ENCODE results near the gene TMBIM1.
"Not testable (repeated sequence)": the region's sequence is repeated elsewhere in the genome, so short reads cannot be mapped to it uniquely, and the experiment has no call there.

Gene TMBIM1

DNA sequence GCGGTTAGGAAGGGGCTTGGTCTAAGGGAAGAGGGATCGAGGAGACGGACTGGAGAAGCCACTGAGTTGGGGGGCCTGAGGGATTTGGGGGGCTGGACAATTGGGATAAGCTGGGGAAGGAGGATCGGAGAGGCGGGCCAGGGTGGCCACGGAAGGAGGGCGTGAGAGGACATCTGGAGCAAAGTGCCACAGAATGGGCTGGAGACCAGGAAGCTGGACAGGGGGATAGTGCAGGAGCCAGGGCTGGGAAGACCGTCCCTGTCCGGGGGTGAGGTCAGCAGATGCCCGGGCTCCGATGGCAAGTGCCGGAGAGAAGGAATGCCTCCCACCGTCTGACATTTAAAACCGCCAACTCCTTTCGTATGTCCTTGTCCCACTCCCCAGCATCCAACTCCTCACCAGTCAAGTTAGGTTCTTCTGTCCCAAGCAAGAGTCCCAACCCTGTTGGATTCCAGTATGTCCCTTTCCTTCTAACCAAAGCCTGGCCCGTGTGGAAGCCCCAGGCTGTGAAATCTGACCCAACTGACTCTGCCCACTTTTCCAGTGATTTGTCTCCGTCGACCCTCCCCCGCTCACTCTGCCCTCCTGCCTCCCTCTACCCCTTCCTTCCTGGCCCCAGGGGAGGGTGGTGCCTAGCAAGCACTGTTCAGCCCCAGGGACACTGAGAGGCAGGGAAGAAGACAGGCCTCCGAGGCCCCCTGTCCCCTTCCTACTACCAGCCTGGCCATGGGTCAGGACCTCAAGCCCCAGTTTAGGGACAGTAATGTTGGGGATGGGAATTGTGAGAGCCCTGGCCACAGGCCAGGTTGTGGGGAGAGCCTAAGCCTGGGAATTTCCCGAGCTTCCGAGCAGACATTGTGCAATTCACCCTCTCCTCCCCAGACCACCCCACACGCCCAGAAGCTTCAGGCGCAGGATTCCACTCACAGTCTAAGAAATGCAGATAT lies 31.5 kb upstream of the TMBIM1 start:
- H3K36me3 Mint-ChIP-seq: no peaks in the 10 kb centered on the region
- peaks cover 57% of the 10 kb centered on the region for H3K4me1 Mint-ChIP-seq
- peak overlapping the region; percentile 58 for H3K27ac Mint-ChIP-seq
- no peaks in the 10 kb centered on the region for H3K9me3 Mint-ChIP-seq
- peaks cover 8% of the 10 kb centered on the region for H3K27me3 Mint-ChIP-seq
- H3K4me3 Mint-ChIP-seq: peak overlapping the region; percentile 90
- ATAC-seq: no peak

DNA sequence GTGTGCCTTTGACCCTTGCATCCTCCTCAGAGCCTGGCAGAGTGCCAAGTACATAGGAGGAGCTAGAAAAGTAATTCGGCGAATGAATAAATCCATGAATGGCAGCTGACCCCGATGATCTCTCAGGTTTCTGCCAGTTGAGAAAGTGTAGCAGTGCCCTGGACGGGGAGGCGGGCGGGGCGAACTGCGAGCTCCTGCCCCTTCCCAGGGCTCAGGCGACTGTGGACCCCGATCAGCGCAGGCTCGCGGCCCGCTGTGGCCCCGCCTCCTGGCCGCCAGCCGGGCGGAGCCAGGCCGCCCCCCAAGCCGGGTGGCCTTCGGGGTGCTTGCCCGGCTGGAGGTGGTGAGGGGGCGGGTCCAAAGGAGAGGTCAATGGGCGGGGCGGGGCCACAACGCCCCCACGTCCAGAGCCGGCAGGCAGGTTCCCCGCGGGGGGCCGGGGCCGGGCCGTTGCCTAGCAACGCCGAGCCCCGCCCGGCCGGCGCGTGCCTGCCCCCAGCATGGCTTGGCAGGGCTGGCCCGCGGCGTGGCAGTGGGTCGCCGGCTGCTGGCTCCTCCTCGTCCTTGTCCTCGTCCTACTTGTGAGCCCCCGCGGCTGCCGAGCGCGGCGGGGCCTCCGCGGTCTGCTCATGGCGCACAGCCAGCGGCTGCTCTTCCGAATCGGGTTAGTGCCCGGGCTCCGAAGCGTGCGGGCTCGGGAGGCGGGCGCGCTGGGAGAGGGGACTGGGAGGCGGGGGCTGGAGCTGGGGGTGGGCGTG lies 30.6 kb upstream of the TMBIM1 start:
- peaks cover 48% of the 10 kb centered on the region for H3K4me1 Mint-ChIP-seq
- no peaks in the 10 kb centered on the region for H3K36me3 Mint-ChIP-seq
- H3K27ac Mint-ChIP-seq: peak overlapping the region; percentile 58
- H3K9me3 Mint-ChIP-seq: no peaks in the 10 kb centered on the region
- ATAC-seq: peak; percentile 83
- H3K27me3 Mint-ChIP-seq: peaks cover 8% of the 10 kb centered on the region
- peak overlapping the region; percentile 90 for H3K4me3 Mint-ChIP-seq

DNA sequence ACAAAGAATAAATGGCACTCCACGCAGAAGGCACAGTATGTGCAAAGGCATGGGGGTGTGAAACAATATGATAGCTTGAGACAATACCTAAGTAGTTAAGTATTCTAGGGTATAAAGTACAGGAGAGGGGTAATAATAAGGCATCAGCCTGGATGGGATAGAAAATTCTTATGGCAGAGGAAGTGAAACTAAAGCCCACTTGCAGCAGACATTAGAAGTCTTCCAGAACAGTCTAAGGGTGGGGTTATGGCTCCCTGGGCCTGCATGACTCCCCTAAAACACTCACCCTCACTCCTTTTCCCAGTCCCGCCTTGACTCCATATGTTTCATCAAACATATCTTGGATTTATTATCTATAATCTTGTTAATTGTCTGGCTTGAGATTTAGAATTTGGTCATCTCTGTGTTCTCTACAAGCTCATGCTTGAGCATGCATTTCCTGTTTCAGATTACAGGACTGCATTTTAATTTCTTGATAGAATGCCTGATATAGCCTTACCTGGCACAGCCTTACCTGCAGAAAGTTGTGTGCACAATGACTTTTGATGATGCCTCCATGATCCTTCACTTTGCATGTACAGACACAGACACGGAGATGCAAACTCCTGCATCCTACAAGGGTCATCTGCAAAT lies 28.5 kb upstream of the TMBIM1 start:
- no peaks in the 10 kb centered on the region for H3K36me3 Mint-ChIP-seq
- peaks cover 46% of the 10 kb centered on the region for H3K4me1 Mint-ChIP-seq
- peak overlapping the region; percentile 21 for H3K27ac Mint-ChIP-seq
- ATAC-seq: no peak
- no peak overlapping the region for H3K4me3 Mint-ChIP-seq
- H3K9me3 Mint-ChIP-seq: no peaks in the 10 kb centered on the region
- H3K27me3 Mint-ChIP-seq: peaks cover 8% of the 10 kb centered on the region

DNA sequence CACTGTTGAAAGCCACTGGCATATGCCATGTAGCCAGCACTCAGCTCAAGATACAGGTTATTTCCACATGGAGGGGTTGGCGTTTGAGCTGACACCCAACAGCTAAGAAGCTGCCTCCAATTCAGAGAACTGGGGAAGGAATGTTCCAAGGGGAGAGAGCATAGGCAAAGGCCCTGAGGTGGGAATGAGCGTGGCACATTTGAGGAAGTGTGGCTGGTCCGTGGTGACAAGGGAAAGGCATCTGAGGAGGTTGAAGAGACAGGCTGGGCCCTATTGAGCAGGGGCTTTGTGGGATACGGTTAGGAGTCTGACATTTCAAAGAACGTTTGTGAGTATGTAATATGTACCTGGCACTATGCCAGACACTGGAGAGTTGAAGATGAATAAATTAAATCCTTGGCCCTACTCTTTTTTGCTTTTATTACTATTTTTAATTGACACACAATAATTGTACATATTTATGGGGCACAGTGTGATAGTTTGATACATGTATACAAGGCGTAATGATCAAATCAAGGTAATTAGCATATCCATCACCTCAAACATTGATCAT lies 27.6 kb upstream of the TMBIM1 start:
- Mint-ChIP-seq H3K9me3 (no peaks in the 10 kb centered on the region), H3K36me3 (no peaks in the 10 kb centered on the region), H3K27ac (peak overlapping the region; percentile 23), H3K27me3 (peaks cover 8% of the 10 kb centered on the region), H3K4me3 (no peak overlapping the region), H3K4me1 (peaks cover 46% of the 10 kb centered on the region)
- no peak for ATAC-seq

DNA sequence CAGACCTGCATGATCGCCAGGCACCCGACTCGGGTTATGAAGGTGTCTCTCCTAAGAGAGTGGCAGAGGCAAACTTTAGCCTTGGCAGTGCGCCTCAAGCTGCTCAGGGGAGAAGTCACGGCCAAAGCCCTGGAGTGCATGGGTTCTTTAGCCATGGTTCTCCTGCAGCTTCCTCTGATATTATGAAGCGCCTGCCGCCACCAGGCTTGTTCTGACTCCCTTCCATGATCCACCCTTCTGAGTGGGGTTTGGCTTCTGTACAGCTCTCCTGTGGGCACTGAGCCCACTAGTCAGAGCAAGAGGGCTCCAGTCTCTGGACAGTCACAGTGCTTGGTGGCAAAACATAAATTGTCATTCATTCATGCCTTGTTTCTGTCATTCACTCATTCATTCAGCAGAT lies 25.9 kb upstream of the TMBIM1 start:
- H3K27ac Mint-ChIP-seq: no peak overlapping the region
- no peaks in the 10 kb centered on the region for H3K36me3 Mint-ChIP-seq
- no peaks in the 10 kb centered on the region for H3K27me3 Mint-ChIP-seq
- ATAC-seq: no peak
- H3K9me3 Mint-ChIP-seq: no peaks in the 10 kb centered on the region
- peaks cover 35% of the 10 kb centered on the region for H3K4me1 Mint-ChIP-seq
- H3K4me3 Mint-ChIP-seq: no peak overlapping the region

DNA sequence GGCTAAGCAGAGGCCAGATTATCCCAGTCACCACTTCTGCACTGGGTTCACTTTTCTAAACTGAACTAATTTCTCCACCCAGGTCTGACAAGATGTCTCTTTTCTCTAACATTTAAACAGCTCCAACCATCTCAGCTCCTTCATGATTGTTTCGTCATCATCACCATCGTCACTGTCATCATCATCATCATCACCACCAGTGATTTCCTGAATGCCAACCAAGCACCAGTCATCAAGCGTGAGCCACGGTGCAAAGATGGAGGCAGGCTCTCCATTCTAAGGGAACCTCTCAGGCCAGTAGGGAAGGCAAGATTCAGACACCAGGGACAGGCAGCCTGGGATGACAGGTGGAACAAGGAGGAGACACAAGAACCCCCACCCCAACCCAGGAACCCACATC lies 25.5 kb upstream of the TMBIM1 start:
- H3K27ac Mint-ChIP-seq: no peak overlapping the region
- H3K4me1 Mint-ChIP-seq: peaks cover 34% of the 10 kb centered on the region
- no peaks in the 10 kb centered on the region for H3K27me3 Mint-ChIP-seq
- H3K4me3 Mint-ChIP-seq: no peak overlapping the region
- no peak for ATAC-seq
- H3K9me3 Mint-ChIP-seq: no peaks in the 10 kb centered on the region
- H3K36me3 Mint-ChIP-seq: no peaks in the 10 kb centered on the region

DNA sequence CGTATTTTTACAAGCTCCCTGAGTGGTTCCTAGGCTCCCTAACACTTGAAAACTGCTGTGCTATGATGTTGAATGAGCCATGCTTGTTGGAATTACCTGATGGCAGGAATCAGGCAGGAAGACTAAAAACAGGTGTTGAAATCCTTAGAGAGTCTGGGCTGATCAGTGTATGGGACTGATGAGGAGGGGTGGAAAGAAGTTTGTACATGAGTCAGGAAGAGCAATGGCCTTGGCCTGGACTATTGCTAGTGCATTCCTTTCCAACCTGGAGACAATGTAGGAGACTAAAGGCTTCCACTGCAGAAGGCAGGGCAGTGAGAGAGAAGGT lies 25.0 kb upstream of the TMBIM1 start:
- Mint-ChIP-seq H3K36me3 (no peaks in the 10 kb centered on the region), H3K4me3 (no peak overlapping the region), H3K9me3 (no peaks in the 10 kb centered on the region), H3K27ac (no peak overlapping the region), H3K4me1 (peaks cover 28% of the 10 kb centered on the region), H3K27me3 (no peaks in the 10 kb centered on the region)
- no peak for ATAC-seq

DNA sequence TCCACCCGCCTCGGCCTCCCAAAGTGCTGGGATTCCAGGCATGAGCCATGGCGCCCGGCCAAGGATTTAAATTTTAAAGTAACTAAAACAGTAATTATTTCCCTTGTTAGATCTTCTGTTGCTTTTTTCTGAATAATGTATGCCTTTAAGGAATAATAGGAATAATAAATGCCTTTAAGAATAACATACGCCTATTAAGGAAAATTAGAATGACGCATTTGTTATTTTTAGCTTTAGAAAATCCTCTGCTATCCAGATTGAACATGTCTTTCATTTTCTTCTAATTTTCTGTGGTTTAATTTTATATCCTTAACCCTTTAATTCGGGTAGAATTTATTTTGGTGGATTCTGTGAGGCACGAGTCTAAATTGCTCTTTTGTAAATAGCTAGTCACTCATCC lies 23.1 kb upstream of the TMBIM1 start:
- H3K4me1 Mint-ChIP-seq: peaks cover 13% of the 10 kb centered on the region
- no peak overlapping the region for H3K4me3 Mint-ChIP-seq
- no peaks in the 10 kb centered on the region for H3K36me3 Mint-ChIP-seq
- no peaks in the 10 kb centered on the region for H3K9me3 Mint-ChIP-seq
- ATAC-seq: no peak
- no peaks in the 10 kb centered on the region for H3K27me3 Mint-ChIP-seq
- H3K27ac Mint-ChIP-seq: no peak overlapping the region

DNA sequence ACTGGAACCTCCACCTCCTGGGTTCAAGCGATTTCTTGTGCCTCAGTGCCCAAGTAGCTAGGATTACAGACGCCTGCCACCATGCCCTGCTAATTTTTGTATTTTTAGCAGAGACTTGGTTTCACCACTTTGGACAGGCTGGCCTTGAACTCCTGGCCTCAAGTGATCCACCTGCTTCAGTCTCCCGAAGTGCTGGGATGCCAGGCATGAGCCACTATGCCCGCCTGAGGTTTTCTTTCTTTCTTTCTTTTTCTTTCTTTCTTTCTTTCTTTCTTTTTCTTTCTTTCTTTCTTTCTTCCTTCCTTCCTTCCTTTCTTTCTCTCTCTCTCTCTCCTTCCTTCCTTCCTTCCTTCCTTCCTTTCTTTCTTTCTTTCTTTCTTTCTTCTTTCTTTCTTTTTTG lies 22.5 kb upstream of the TMBIM1 start:
- H3K4me3 Mint-ChIP-seq, H3K4me1 Mint-ChIP-seq, H3K9me3 Mint-ChIP-seq, H3K27me3 Mint-ChIP-seq, ATAC-seq, H3K36me3 Mint-ChIP-seq, H3K27ac Mint-ChIP-seq: not testable (repeated sequence)

DNA sequence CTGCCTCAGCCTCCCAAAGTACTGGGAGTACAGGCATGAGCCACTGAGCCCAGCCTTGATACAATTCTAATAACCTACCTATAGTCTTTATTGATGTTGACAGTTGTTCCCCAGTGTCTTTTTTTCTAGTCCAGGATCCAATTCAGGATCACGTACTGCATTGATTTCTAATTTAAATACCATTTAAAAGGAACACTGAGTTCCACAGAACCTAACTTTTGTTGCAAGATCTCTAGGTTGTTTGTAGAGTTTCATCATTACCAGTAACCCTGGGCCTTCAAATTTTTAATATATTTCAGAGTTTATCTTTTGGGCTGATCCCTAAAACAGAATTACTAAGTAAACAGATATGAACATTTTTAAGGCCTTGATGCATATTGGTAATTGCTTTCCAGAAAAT lies 21.1 kb upstream of the TMBIM1 start:
- H3K27ac Mint-ChIP-seq: no peak overlapping the region
- peaks cover 4% of the 10 kb centered on the region for H3K4me1 Mint-ChIP-seq
- no peaks in the 10 kb centered on the region for H3K27me3 Mint-ChIP-seq
- no peaks in the 10 kb centered on the region for H3K36me3 Mint-ChIP-seq
- no peak for ATAC-seq
- H3K4me3 Mint-ChIP-seq: no peak overlapping the region
- no peaks in the 10 kb centered on the region for H3K9me3 Mint-ChIP-seq

DNA sequence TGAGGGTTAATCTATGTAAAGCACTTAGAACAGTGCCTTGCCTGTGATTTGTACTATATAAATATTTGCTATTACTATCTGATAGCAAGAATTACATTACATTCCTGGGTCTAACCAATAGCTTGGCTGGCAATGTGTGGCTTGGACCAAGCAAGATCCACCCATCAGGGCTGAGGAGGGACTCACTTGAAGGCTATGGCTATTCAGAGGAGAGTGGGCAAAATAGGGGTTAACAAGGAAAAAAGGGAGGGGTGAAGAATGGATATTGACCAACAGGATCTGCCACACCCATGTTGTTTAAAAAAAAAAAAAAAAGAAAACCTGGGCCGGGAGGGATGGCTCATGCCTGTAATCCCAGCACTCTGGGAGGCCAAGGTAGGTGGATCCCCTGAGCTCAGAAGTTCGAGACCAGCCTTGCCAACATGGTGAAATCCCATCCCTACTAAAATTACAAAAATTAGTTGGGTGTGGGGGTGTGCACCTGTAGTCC lies 20.0 kb upstream of the TMBIM1 start:
- H3K9me3 Mint-ChIP-seq: no peaks in the 10 kb centered on the region
- no peaks in the 10 kb centered on the region for H3K36me3 Mint-ChIP-seq
- H3K27me3 Mint-ChIP-seq: no peaks in the 10 kb centered on the region
- ATAC-seq: no peak
- peaks cover 4% of the 10 kb centered on the region for H3K4me1 Mint-ChIP-seq
- H3K4me3 Mint-ChIP-seq: no peak overlapping the region
- H3K27ac Mint-ChIP-seq: no peak overlapping the region

DNA sequence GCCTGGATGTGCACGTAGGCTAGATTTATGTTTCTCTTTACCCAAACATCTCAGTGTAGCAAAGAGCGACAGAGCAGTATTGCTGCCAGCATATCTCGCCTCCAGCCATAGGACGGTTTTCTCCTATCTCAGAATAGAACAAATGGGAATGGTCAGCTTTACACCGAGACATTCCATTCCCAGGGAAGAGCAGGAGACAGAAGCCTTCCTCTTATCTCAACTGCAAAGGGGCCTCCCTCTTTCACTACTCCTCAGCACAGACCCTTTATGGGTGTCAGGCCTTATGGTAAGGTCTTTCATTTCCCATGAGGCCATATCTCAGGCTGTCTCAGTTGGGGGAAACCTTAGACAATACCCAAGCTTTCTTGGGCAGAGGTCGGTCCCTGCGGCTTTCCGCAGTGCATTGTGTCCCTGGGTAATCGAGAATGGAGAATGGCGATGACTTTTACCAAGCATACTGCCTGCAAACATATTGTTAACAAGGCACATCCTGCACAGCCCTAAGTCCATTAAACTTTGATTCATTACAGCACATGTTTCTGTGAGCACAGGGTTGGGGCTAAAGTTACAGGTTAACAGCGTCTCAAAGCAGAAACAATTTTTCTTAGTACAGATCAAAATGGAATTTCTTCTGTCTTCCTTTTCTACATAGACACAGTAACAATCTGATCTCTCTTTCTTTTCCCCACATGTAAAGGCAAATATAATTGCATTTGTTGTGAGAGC lies 19.4 kb upstream of the TMBIM1 start:
- ATAC-seq, H3K4me1 Mint-ChIP-seq, H3K36me3 Mint-ChIP-seq, H3K27ac Mint-ChIP-seq, H3K27me3 Mint-ChIP-seq, H3K4me3 Mint-ChIP-seq, H3K9me3 Mint-ChIP-seq: not testable (repeated sequence)

DNA sequence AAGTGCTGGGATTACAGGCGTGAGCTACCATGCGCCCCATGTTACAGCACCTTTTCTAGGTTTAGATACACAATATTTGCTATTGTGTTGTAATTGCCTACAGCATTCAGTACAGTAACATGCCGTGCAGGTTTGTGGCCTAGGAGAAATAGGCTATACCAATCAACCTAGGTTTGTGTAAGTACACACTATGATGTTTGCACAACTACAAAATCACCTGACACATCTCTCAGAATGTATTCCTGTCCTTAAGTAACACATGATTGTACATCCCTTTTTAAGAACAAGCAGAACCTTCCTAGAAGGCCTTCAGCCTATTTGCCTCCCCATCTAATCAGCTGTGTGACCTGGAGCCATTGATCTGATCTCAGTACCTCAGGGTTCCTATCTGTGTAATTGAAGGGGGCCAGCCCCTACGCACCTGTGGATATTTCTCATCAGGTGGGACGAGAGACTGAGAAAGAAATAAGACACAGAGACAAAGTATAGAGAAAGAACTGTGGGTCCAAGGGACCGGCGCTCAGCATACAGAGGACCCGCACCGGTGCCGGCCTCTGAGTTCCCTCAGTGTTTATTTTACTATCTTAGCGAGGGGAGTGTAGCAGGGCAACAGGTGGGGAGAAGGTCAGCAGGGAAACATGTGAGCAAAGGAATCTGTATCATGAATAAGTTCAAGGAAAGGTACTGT lies 18.7 kb upstream of the TMBIM1 start:
- H3K9me3 Mint-ChIP-seq: no peaks in the 10 kb centered on the region
- H3K27me3 Mint-ChIP-seq: no peaks in the 10 kb centered on the region
- no peak overlapping the region for H3K27ac Mint-ChIP-seq
- H3K4me3 Mint-ChIP-seq: no peak overlapping the region
- no peak for ATAC-seq
- no peaks in the 10 kb centered on the region for H3K4me1 Mint-ChIP-seq
- no peaks in the 10 kb centered on the region for H3K36me3 Mint-ChIP-seq

DNA sequence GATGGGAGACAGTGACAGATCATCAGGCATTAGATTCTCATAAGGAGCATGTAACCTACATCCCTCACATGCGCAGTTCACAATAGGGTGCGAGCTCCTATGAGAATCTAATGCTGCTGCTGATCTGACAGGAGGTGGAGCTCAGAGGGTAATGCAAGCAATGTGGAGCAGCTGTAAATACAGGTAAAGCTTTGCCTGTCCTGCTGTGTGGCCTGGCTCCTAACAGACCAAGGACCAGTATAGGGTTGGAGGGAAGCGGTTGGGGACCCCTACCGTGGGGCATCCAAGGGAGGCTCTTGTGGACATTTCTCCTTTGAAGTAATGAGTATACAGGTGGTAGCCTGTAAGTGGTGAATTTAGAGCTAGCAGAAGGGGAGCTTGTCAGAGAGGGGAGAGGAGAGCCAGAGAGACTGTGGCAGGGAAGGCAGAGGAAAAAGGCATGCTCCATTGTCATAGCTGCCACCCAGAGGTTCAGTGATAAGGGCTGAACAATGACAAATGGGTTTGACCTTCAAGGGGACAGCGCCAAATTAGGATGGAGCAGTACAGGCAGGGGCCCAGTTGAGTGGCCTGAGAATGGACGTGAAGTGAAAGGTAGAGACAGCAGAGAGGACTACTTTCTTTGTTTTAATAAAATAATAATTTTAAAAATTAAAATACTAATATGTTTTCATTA lies 15.2 kb upstream of the TMBIM1 start:
- Mint-ChIP-seq H3K9me3 (no peaks in the 10 kb centered on the region), H3K4me3 (no peak overlapping the region)

More for the DNA sequence above, 15.2 kb upstream of the TMBIM1 start:
- Mint-ChIP-seq H3K36me3 (no peaks in the 10 kb centered on the region), H3K27me3 (no peaks in the 10 kb centered on the region), H3K4me1 (no peaks in the 10 kb centered on the region), H3K27ac (no peak overlapping the region)
- no peak for ATAC-seq
